ENCODE data around the gene OR52E8.

The OR52E8 gene

DNA sequence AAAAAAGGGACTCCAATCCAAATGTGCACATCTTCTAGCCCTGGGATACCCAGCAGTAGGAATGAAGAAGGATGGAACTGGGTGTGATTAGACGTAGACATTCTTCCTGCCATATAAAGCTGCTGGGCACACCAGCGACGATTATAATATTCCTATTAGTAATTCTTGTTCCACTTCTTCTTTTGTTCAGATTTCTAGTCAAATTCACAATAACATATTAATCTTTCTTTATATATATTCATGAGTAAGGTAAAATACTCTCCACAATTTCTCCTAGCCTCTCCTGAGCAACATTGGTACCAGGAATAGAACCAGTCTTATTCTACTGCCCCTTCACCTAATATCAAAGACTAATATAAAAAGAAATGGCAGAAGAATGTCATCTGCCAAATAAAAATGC, at the start of gene OR52E8:
OR52E8 (minus strand) TSS at position 101 of the 400 bp plus-strand sequence; CDS start at position 101, 0 bp downstream.
- DNase-seq (ENCODE audit: low read depth, low spot score), result no peak

GRCh38 chr11:5899534-5899933, 42.0 kb upstream of the OR52E8 start:
- DNase-seq (ENCODE audit: low read depth, low spot score), result no peak

DNA sequence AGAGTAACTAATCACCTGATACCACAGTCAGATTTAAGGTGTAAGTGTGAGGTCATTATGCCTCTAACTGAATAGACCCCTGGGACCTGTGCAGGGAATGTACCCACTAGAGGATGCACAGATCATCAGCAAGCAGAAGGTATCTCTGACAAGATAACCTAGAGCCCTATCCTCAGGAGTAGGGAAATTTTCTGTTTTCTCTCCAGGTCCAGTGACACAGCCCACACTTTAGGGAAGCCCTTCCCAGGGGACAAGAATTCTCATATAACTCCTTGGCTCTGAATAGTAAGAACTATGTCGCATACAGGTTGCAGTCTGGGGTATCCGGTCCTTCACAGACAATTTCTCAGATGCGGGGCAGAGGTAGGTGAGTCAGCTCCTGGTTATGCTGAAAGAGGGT, 35.4 kb upstream of the OR52E8 start, which contains the start of gene OR52E5:
OR52E5 (plus strand) TSS at position 301 of the 400 bp plus-strand sequence. CDS start 7,569 bp downstream, outside the sequence.
- DNase-seq (ENCODE audit: low read depth, low spot score), result no peak

DNA sequence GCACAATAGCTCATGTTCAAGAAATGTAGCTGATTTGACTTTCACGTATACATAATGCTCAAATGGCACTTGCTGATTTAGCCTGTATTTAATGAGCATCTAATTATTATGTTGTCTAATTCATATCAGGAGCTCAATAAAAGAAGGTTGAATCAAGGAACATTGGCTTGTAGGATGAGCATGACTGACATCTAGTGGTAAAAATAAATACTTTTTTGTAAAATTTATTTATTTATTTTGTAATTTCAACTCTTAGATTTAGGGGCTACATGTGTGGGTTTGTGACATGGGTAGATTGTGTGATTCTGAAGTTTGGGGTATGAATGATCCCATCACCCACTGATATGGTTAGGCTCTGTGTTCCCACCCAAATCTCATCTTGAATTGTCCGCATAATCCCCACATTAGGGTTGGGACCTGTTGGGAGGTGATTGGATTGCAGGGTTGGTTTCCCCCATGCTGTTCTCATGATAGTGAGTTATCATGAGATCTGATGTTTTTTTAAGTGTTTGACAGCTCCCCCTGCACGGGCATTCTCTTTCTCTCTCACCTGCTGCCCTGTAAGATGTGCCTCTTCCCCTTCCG, 33.8 kb upstream of the OR52E8 start:
- DNase-seq (ENCODE audit: low read depth, low spot score), result no peak

DNA sequence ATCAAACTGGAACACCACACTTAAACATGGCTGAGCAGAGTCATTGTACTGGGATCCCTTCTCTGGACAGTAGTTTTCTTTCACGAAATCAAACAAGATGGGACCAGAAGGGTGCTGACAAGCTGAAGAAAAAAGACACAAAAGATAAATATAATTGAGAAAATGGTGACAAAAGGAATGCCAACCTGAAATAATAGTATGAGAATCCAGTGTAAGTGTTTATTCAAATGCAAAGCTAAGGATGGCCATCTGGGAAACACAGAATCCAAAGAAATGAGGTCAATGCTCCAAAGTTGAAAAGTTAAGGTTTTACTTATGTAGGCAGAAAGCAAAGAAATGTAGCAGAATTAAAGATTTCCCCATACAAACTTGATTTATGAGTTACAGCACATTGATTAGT, 30.2 kb upstream of the OR52E8 start:
- DNase-seq (ENCODE audit: low read depth, low spot score), result no peak

GRCh38 chr11:5887172-5887571, 29.7 kb upstream of the OR52E8 start:
- DNase-seq (ENCODE audit: low read depth, low spot score), result no peak

DNA sequence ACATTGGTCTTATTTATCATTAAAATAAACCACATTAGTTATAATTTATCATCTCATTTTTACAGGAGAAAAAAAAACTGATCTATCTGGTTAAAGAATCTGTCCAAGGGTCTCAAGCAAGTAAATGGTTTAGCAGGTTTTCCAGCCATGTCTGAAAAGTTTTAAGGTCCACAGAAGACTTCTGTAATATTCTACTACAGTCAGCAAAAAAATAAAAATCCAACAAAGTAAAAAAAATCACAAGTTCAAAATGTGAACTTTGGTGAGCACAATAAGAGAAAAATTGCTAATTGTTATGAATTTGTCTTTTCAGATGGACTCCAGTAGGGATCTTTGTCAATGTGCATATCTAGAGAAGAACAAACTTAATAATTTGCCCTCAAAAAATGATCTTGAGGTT, 24.3 kb upstream of the OR52E8 start:
- no peak for DNase-seq (ENCODE audit: low read depth, low spot score)

- DNase-seq (ENCODE audit: low read depth, low spot score), result no peak
Observed at GRCh38 chr11:5880329-5880728, 22.8 kb upstream of the OR52E8 start, which contains the start of gene OR52E4. TSS of gene OR52E4 (plus strand) at chr11:5880629. CDS start at chr11:5884293, 3,664 bp downstream.

DNA sequence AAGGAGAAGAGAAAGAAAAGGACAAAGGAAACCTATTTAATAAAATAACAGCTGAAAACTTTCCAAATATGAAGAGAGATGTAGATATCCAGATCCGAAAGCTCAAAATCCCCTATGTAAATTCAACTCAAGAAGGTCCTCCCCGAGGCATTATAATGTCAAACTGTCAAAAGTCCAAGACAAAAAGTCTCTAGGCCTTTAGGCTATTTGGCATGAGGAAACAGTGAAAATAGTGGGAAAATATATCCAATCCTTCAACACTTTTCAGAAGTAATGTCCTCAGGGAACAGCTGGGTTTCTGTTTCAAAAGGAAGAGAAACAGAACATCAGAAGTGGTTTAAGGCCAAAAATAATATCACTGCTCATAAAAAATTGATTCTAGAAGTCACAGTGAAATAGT, 21.1 kb upstream of the OR52E8 start:
- no peak for DNase-seq (ENCODE audit: low read depth, low spot score)

DNA sequence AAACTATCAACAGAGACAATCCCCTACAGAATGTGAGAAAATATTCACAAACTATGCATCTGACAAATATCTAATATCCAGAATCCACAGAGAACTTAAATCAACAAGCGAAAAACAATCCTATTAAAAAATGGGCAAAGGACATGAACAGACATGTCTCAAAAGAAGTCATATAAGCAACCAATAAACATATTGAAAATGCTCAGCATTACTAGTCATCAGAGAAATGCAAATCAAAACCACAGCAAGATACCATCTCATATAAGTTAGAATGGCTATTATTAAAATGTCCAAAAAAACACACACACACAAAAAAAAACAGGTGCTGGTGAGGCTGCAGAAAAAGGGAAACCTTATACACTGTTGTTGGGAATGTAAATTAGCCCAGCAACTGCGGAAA, 8.3 kb upstream of the OR52E8 start:
- no peak for DNase-seq (ENCODE audit: low read depth, low spot score)

- DNase-seq (ENCODE audit: low read depth, low spot score), result no peak
Observed at GRCh38 chr11:5851002-5851401, 6.5 kb downstream of the OR52E8 start.

DNA sequence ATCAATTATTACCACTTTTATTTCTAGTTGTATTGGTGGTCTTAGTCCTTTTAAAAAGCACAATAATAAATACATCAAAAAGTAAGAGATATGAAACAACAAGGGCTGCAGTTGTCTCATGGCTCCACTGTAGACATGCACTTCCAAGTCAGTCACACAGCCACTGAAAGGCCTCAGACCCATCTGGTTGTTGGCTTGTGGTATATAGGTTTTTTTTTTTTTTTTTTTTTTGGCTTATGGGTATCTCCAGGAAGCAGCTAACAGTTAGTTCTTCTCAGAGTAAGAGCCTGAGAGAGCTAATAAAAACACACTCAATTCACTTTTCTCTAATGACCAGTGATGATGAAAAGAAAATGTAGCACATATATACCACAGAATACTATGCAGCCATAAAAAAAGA, 9.8 kb downstream of the OR52E8 start:
- DNase-seq (ENCODE audit: low read depth, low spot score), result no peak

- no peak for DNase-seq (ENCODE audit: low read depth, low spot score)
Observed at GRCh38 chr11:5846701-5847100, 10.8 kb downstream of the OR52E8 start.

- no peak for DNase-seq (ENCODE audit: low read depth, low spot score)
Observed at GRCh38 chr11:5841797-5842196, 15.7 kb downstream of the OR52E8 start, which contains the start of gene OR52E6. TSS of gene OR52E6 (minus strand) at chr11:5841897. CDS start at chr11:5841897, 0 bp downstream.

- no peak for DNase-seq (ENCODE audit: low read depth, low spot score)
Observed at GRCh38 chr11:5837695-5838094, 19.8 kb downstream of the OR52E8 start.

DNA sequence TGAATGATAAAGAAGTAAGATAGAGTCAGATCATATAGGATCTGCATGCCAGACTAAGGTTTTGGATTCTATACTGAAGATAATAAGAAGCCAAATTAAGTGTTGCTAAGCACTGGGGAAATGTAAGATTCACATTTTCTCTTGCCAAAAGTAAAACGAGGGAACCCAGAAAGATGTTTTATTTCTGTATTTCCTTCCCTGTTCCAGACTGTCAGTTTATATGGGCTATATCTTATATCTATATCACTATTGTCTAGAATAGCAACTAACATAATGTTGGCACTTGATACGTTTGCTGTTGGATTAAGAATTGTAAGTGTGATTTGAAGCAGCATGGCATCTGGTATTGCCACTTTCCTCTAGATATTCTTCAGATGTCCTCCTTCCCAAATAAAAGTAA, 24.0 kb downstream of the OR52E8 start:
- no peak for DNase-seq (ENCODE audit: low read depth, low spot score)

- peak; percentile 90 for DNase-seq (ENCODE audit: low read depth, low spot score)
Observed at GRCh38 chr11:5831196-5831829, 26.2 kb downstream of the OR52E8 start.

DNA sequence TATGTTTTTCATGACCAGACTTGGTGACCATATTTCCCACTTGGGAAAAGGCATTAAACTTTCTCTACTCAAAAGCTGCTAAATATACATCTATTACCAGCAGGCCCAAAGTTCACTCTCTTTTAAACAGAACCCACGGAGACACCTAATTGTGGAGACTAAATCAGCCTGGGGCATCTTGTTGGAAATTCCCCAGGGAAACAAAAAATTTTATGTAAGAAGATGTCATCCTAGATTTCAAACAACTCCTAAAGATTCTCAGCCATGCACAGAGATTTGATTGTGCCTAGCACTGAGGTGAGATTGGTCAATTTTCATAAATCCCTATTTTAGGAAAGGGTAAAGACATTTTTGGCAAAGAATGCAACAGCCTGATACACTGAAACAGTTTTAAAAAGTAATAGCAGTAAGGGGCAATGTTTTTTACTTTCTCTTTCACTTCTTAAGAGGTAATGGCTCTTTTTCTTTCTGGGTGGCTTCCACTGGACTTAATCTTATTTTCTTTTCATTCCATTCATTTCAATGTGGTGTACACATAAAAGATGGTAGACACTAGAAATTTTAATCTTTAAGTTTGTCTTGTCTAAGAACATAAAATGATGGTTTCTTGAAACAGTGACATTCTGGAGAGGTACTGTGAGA, 39.1 kb downstream of the OR52E8 start:
- no peak for DNase-seq (ENCODE audit: low read depth, low spot score)

DNA sequence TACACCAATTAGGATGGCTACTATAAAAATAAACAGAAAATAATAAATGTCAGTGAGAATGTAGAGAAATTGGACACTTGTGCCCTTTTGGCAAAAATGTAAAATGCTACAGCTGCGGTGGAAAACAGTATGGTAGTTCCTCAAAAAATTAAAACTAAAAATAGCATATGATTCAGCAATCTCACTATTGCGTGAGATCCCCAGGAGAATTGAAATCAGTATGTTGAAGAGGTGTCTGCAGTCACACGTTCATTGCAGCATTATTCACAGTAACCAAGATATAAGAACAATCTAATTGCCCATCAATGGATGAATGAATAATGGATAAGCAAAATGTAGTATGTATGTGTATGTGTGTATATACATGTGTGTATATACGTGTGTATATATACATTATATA, 42.0 kb downstream of the OR52E8 start:
- no peak for DNase-seq (ENCODE audit: low read depth, low spot score)

GRCh38 chr11:5809905-5810795, 47.3 kb downstream of the OR52E8 start:
- DNase-seq (ENCODE audit: low read depth, low spot score), result no peak

- no peak for DNase-seq (ENCODE audit: low read depth, low spot score)
Observed at GRCh38 chr11:5809122-5809519, 48.4 kb downstream of the OR52E8 start.
